CD1c-positive myeloid dendritic cell (primary cell): ENCODE measurements around the gene MAN2A2.

ENCODE experiments used
- DNase-seq: peaks from one replicate; pipeline ENCODE4 v3.0.0-alpha.2; 2016; ENCODE audit errors: extremely low spot score

MAN2A2 gene

DNA sequence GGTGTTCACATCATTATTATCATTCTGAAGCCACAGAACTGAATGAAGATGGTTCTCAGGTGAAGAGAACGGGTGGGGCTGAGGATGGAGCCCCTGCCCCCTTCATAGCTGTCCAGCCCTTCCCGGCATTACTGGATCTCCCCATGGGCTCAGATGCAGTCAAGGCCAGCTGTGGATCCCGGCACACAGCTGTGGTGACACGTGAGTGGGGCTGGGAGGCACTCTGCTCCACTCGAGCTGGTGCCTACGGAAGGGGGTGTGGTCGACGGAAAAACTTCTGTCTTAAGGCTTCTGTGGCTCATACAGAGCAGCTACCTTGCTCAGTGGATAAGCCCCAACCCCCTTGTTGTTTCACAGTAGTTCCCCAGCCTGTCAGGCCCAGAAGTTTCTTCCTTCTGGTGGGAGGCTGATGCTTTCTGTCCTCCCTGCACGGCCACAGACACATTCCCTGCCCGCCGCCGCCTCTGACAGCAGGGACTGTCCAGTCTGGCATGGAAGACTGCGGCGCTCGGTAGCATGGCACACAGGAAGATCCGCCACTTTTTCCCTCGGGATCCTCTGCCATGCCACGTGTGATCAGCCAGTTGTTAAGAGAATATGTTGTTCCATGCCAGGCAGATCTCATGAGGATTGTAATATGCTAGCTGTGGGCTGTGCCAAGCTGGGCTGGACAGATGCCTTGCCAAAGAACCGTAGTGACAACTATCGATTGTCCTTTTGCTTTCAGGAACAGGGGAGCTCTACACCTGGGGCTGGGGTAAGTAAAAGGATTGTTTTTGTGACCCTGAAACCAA is 57.4 kb downstream of the MAN2A2 start:
- no peak for DNase-seq

DNA sequence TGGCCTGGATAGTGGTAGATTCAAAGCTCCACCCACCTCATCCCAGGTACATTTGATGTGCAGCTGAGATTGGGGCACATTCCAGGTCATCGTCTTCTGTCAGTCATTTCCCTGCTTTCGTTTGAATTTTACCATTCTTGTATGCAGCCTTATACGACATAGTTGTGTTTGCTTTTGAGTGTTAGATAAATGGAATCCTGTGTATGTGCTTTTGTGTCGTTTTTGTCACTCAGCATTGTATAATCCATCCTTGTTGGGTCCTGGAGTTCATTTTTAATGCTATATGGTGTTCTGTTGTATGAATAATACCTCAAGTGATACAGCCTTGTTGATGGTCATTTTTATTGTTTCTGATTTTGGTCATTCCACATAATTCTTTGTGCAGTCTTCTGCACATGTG is 58.9 kb downstream of the MAN2A2 start:
- no peak for DNase-seq

DNA sequence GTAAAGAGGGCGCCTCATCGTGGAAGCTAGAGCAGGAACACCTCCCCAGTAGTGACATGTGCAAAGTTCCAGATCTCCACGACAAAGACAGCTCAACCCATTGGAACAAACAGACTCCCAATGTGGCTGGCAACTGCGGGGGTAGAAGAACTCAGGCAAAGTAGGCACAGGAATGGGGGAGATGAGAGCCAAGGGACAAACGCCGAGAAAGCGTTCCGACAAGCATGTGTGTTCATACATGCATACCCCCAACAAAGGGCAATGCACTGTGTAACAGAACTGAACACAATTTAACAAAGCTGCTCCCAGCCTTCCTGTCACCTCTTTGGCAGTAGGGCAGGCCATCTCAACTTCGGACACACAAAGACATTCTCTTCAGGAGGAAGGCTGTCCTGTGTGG is 63.2 kb downstream of the MAN2A2 start:
- no peak for DNase-seq

DNA sequence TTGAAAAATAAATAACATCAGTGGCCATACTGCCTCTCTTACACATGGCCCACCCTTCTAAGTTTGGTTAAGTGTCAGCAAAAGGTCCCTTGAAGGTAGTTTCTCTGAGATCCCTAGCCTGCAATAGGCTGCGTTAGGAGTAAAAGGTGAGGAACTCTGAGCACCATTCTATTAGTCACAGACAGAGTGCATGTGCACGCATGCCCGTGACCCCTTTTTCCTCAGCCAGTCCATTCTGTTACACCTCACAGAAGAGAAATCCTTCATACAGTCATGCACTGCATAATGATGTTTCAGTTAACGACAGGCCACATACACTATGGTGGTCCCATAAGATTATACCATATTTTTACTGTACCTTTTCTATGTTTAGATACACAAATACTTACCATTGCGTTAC is 64.1 kb downstream of the MAN2A2 start:
- DNase-seq: no peak

DNA sequence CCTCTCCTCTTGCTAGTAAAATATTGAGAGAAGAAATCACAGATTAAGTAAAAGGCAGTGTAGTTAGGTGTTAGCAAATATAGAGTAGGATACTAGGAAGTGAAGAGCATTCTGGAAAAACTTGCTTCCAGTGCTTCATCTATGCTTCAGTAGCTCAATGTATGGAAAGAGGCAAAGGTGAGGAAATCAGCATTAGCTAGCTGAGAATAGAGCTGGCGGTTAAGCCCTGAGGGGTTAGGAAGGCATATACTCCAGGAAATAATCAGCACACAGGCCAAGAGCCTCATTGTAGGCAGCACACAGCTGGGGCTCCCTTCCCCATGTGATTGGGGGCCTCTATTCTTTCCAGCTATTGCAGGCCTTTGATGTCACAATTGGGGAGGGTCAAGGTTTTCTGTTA is 65.3 kb downstream of the MAN2A2 start:
- no peak for DNase-seq

DNA sequence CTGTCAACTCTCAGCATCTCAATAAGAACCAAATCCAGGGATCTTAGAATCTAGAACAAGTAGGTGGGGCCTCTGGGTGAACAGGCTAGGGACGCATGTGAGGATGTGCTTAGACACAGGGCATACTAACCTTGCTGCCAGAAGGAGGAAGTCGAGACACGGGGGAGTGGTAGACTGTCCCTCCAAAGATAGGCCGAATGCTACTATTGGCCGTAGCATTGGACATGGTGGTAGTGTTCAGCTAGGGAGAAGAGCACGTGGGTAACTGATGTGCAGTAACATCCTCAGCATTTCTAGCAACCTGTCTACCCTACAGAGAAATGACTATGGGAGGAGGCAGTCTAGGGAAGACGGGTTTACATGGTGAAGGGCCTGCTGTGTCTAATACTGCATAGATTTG is 67.2 kb downstream of the MAN2A2 start:
- no peak for DNase-seq

DNA sequence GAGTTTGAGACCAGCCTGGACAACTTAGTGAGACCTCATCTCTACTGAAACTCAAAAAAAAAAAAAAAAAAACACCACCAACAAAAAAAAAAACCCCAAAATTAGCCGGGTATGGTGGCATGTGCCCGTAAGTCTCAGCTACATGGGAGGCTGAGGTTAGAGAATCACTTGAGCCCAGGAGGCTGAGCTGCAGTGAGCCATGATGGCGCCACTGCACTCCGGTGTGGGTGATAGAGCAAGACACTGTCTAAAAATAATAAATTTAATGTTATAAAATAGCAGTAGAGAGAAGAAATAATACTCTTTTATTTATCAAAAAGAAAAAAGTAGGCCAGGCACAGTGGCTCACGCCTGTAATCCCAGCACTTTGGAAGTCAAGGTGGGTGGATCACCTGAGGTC is 69.0 kb downstream of the MAN2A2 start:
- no peak for DNase-seq
